ENCODE measurements around the gene RFX8. TPM values are rescaled to one million over a fixed set of nuclear protein-coding genes. Genes with fewer than 3 reads are reported as not detected.
"Not testable (repeated sequence)": the region's sequence is repeated elsewhere in the genome, so short reads cannot be mapped to it uniquely, and the experiment has no call there.

Gene RFX8
- total and polyA plus RNA-seq, 2 donors = 0.30 to 0.69 TPM

- no peaks in the 10 kb centered on the region for H3K36me3 ChIP-seq (ENCODE audit: insufficient read depth)
- no peak overlapping the region for H3K4me3 ChIP-seq (ENCODE audit: low read depth, low read length)
- 94% methylated on average over 2 of the region's 2 CpGs for WGBS
- no peak for DNase-seq (ENCODE audit: extremely low spot score)
- no peak overlapping the region for H3K27ac ChIP-seq (ENCODE audit: low read depth)
- no peaks in the 10 kb centered on the region for H3K4me1 ChIP-seq (ENCODE audit: insufficient read depth)
Measured at GRCh38 chr2:101477556-101477955, 2.6 kb upstream of the RFX8 start.

GRCh38 chr2:101476605-101477208 is 1.8 kb upstream of the RFX8 start:
- no peak for DNase-seq (ENCODE audit: extremely low spot score)
- no peak overlapping the region for H3K4me3 ChIP-seq (ENCODE audit: low read depth, low read length)
- H3K4me1 ChIP-seq (ENCODE audit: insufficient read depth) = no peaks in the 10 kb centered on the region
- H3K27ac ChIP-seq (ENCODE audit: low read depth) = no peak overlapping the region
- 92% methylated on average over 8 of the region's 8 CpGs for WGBS
- no peaks in the 10 kb centered on the region for H3K36me3 ChIP-seq (ENCODE audit: insufficient read depth)

GRCh38 chr2:101473911-101474701 is 806 bp downstream of the RFX8 start:
- H3K27ac ChIP-seq (ENCODE audit: low read depth) = no peak overlapping the region
- under 1% methylated on average over 92 of the region's 92 CpGs for WGBS
- H3K4me1 ChIP-seq (ENCODE audit: insufficient read depth) = no peaks in the 10 kb centered on the region
- H3K36me3 ChIP-seq (ENCODE audit: insufficient read depth) = no peaks in the 10 kb centered on the region
- no peak for DNase-seq (ENCODE audit: extremely low spot score)
- peak overlapping the region; percentile 57 for H3K4me3 ChIP-seq (ENCODE audit: low read depth, low read length)

GRCh38 chr2:101473591-101473910 is 1.4 kb downstream of the RFX8 start:
- no peak overlapping the region for H3K27ac ChIP-seq (ENCODE audit: low read depth)
- no peak for DNase-seq (ENCODE audit: extremely low spot score)
- WGBS = 33% methylated on average over 3 of the region's 3 CpGs

GRCh38 chr2:101469863-101470262 is 5.0 kb downstream of the RFX8 start:
- no peaks in the 10 kb centered on the region for H3K36me3 ChIP-seq (ENCODE audit: insufficient read depth)
- peaks cover 2% of the 10 kb centered on the region for H3K4me1 ChIP-seq (ENCODE audit: insufficient read depth)
- no peak overlapping the region for H3K4me3 ChIP-seq (ENCODE audit: low read depth, low read length)
- no peak for DNase-seq (ENCODE audit: extremely low spot score)
- WGBS = 86% methylated on average over 4 of the region's 4 CpGs
- H3K27ac ChIP-seq (ENCODE audit: low read depth) = no peak overlapping the region

More at GRCh38 chr2:101473591-101473910, 1.4 kb downstream of the RFX8 start:
- Histone ChIP-seq H3K4me1 (ENCODE audit: insufficient read depth) (no peaks in the 10 kb centered on the region), H3K36me3 (ENCODE audit: insufficient read depth) (no peaks in the 10 kb centered on the region), H3K4me3 (ENCODE audit: low read depth, low read length) (peak overlapping the region; percentile 57)

GRCh38 chr2:101467306-101467705 is 7.6 kb downstream of the RFX8 start:
- Histone ChIP-seq H3K4me3 (ENCODE audit: low read depth, low read length) (no peak overlapping the region), H3K36me3 (ENCODE audit: insufficient read depth) (no peaks in the 10 kb centered on the region), H3K27ac (ENCODE audit: low read depth) (no peak overlapping the region), H3K4me1 (ENCODE audit: insufficient read depth) (peaks cover 2% of the 10 kb centered on the region)
- 93% methylated on average over 4 of the region's 4 CpGs for WGBS
- no peak for DNase-seq (ENCODE audit: extremely low spot score)

GRCh38 chr2:101466426-101466825 is 8.5 kb downstream of the RFX8 start:
- H3K36me3 ChIP-seq (ENCODE audit: insufficient read depth) = no peaks in the 10 kb centered on the region
- H3K4me1 ChIP-seq (ENCODE audit: insufficient read depth) = peaks cover 2% of the 10 kb centered on the region
- H3K27ac ChIP-seq (ENCODE audit: low read depth) = no peak overlapping the region
- WGBS = 74% methylated on average over 3 of the region's 3 CpGs
- no peak overlapping the region for H3K4me3 ChIP-seq (ENCODE audit: low read depth, low read length)
- DNase-seq (ENCODE audit: extremely low spot score) = no peak

- Histone ChIP-seq H3K4me3 (ENCODE audit: low read depth, low read length) (no peak overlapping the region), H3K27ac (ENCODE audit: low read depth) (no peak overlapping the region), H3K36me3 (ENCODE audit: insufficient read depth) (no peaks in the 10 kb centered on the region), H3K4me1 (ENCODE audit: insufficient read depth) (peaks cover 2% of the 10 kb centered on the region)
- DNase-seq (ENCODE audit: extremely low spot score) = no peak
- WGBS = 97% methylated on average over 1 of the region's 1 CpG
Measured at GRCh38 chr2:101464841-101465240, 10.1 kb downstream of the RFX8 start.

- Histone ChIP-seq H3K4me1 (ENCODE audit: insufficient read depth) (peaks cover 2% of the 10 kb centered on the region), H3K36me3 (ENCODE audit: insufficient read depth) (no peaks in the 10 kb centered on the region), H3K4me3 (ENCODE audit: low read depth, low read length) (no peak overlapping the region), H3K27ac (ENCODE audit: low read depth) (no peak overlapping the region)
- WGBS = 46% methylated on average over 11 of the region's 11 CpGs
- DNase-seq (ENCODE audit: extremely low spot score) = no peak
Measured at GRCh38 chr2:101463911-101464641, 10.8 kb downstream of the RFX8 start.

GRCh38 chr2:101463421-101463820 is 11.5 kb downstream of the RFX8 start:
- 92% methylated on average over 8 of the region's 8 CpGs for WGBS
- Histone ChIP-seq H3K4me3 (ENCODE audit: low read depth, low read length) (no peak overlapping the region), H3K27ac (ENCODE audit: low read depth) (no peak overlapping the region), H3K36me3 (ENCODE audit: insufficient read depth) (no peaks in the 10 kb centered on the region), H3K4me1 (ENCODE audit: insufficient read depth) (peaks cover 2% of the 10 kb centered on the region)
- no peak for DNase-seq (ENCODE audit: extremely low spot score)

GRCh38 chr2:101461381-101461780 is 13.5 kb downstream of the RFX8 start:
- DNase-seq (ENCODE audit: extremely low spot score) = no peak
- Histone ChIP-seq H3K36me3 (ENCODE audit: insufficient read depth) (no peaks in the 10 kb centered on the region), H3K4me3 (ENCODE audit: low read depth, low read length) (no peak overlapping the region), H3K4me1 (ENCODE audit: insufficient read depth) (peaks cover 2% of the 10 kb centered on the region), H3K27ac (ENCODE audit: low read depth) (no peak overlapping the region)
- 79% methylated on average over 2 of the region's 2 CpGs for WGBS

GRCh38 chr2:101454408-101454807 is 20.5 kb downstream of the RFX8 start:
- not testable (repeated sequence) for DNase-seq (ENCODE audit: extremely low spot score); H3K4me1 ChIP-seq (ENCODE audit: insufficient read depth); H3K27ac ChIP-seq (ENCODE audit: low read depth); H3K4me3 ChIP-seq (ENCODE audit: low read depth, low read length); H3K36me3 ChIP-seq (ENCODE audit: insufficient read depth)
- 69% methylated on average over 3 of the region's 3 CpGs for WGBS

GRCh38 chr2:101450965-101451364 is 23.9 kb downstream of the RFX8 start:
- Histone ChIP-seq H3K27ac (ENCODE audit: low read depth) (no peak overlapping the region), H3K36me3 (ENCODE audit: insufficient read depth) (no peaks in the 10 kb centered on the region), H3K4me3 (ENCODE audit: low read depth, low read length) (no peak overlapping the region), H3K4me1 (ENCODE audit: insufficient read depth) (no peaks in the 10 kb centered on the region)
- DNase-seq (ENCODE audit: extremely low spot score) = no peak
- WGBS = 82% methylated on average over 6 of the region's 6 CpGs

GRCh38 chr2:101446869-101447268 is 28.0 kb downstream of the RFX8 start:
- H3K27ac ChIP-seq (ENCODE audit: low read depth) = no peak overlapping the region
- H3K36me3 ChIP-seq (ENCODE audit: insufficient read depth) = no peaks in the 10 kb centered on the region
- WGBS = 89% methylated on average over 4 of the region's 4 CpGs
- no peaks in the 10 kb centered on the region for H3K4me1 ChIP-seq (ENCODE audit: insufficient read depth)
- H3K4me3 ChIP-seq (ENCODE audit: low read depth, low read length) = no peak overlapping the region
- no peak for DNase-seq (ENCODE audit: extremely low spot score)
